NCI-H146 treated with DMSO at 0.1 percent for 48 hours (cell line): ENCODE data around the gene TAL2.
"Not testable (repeated sequence)": the region's sequence is repeated elsewhere in the genome, so short reads cannot be mapped to it uniquely, and the experiment has no call there.

Source experiments
- DNase-seq: peaks from one replicate; lab custom pipeline; 2025; ENCODE audit not compliant: unreplicated experiment; lab: John Stamatoyannopoulos, UW

The TAL2 gene

GRCh38 chr9:105703638-105704037, 41.4 kb downstream of the TAL2 start:
- not testable (repeated sequence) for DNase-seq

DNA sequence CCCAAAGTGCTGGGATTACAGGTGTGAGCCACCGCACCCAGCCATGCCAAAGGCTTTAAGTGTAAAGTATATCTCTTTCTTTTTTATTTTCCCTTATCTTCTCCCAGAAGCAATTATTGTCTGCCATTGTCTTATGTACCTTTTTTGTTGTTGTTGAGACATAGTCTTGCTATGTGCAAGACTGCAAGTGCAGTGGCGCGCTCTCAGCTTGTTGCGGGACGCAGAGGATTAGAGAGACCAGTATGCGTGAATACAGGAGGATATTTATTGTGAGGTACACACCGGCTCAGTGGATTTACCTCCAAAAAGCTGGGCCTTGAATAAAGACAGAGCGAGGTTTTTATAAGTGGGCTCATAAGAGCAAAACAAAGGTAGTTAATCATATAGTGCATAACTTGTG, 43.9 kb downstream of the TAL2 start:
- DNase-seq = no peak

GRCh38 chr9:105708405-105708804, 46.1 kb downstream of the TAL2 start:
- DNase-seq = no peak

DNA sequence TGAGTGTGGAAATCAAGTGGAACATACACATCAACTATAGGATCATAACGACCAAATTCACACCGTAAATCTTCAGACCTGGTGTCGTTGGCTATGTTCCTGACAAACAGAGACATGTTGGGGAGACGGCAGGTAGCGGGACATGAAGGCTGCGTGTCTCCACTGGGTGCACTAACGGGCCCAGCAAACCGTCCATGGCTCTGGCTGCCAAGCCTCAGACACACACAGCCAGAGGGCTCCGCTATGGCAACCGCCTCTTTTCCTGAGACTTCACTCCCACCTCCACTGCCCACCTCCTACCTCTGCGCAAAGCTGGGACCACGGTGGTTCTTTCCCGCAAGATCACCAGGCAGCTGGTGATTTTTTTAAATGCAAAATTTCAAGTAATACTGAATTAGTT, 48.4 kb downstream of the TAL2 start:
- DNase-seq = no peak

GRCh38 chr9:105711867-105712266, 49.6 kb downstream of the TAL2 start:
- DNase-seq = no peak

DNA sequence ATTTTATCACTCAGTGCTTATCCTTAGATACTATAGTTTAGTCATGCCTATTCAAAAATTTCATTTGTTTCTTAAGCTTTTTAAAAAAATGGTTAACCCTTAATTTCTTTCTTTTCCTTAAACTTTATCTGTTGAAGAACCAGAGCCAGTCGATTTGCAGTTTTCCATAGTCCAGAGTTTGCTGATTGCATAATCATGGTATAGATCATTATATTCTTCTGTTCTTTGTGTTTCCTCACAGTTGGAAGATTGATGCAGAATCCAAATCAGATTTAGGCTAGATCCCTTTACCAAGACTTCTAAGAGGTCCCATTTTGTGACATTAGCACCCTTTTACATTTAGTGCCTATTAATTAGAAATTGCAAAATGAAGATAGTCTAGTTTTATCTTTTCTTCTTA, 50.0 kb downstream of the TAL2 start:
- DNase-seq = no peak
